Measurements from ENCODE around the gene TMEM72.

Gene TMEM72

GRCh38 chr10:44933451-44934321, 22.5 kb downstream of the TMEM72 start:
- DNase-seq (ENCODE audit: low read depth in 3 of 3) = no peak

- DNase-seq (ENCODE audit: low read depth in 3 of 3) = no peak
Observed at GRCh38 chr10:44934416-44935200, 23.5 kb downstream of the TMEM72 start.

- no peak for DNase-seq (ENCODE audit: low read depth in 3 of 3)
Observed at GRCh38 chr10:44935201-44935965, 24.2 kb downstream of the TMEM72 start.

- DNase-seq (ENCODE audit: low read depth in 3 of 3) = no peak
Observed at GRCh38 chr10:44935966-44936295, 24.8 kb downstream of the TMEM72 start.

- DNase-seq (ENCODE audit: low read depth in 3 of 3) = no peak
Observed at GRCh38 chr10:44936314-44936975, 25.3 kb downstream of the TMEM72 start.

GRCh38 chr10:44937196-44938005, 26.3 kb downstream of the TMEM72 start:
- no peak for DNase-seq (ENCODE audit: low read depth in 3 of 3)

- DNase-seq (ENCODE audit: low read depth in 3 of 3) = no peak
Observed at GRCh38 chr10:44938956-44939355, 27.8 kb downstream of the TMEM72 start.

GRCh38 chr10:44939691-44940401, 28.7 kb downstream of the TMEM72 start:
- no peak for DNase-seq (ENCODE audit: low read depth in 3 of 3)

GRCh38 chr10:44944354-44944753, 33.2 kb downstream of the TMEM72 start:
- DNase-seq (ENCODE audit: low read depth in 3 of 3) = no peak

GRCh38 chr10:44946205-44946604, 35.1 kb downstream of the TMEM72 start:
- no peak for DNase-seq (ENCODE audit: low read depth in 3 of 3)

GRCh38 chr10:44947371-44948152, 36.4 kb downstream of the TMEM72 start:
- no peak for DNase-seq (ENCODE audit: low read depth in 3 of 3)

GRCh38 chr10:44948642-44949041, 37.5 kb downstream of the TMEM72 start:
- no peak for DNase-seq (ENCODE audit: low read depth in 3 of 3)

GRCh38 chr10:44949127-44949802, 38.1 kb downstream of the TMEM72 start:
- DNase-seq (ENCODE audit: low read depth in 3 of 3) = no peak

GRCh38 chr10:44949915-44950314, 38.8 kb downstream of the TMEM72 start:
- DNase-seq (ENCODE audit: low read depth in 3 of 3) = no peak

GRCh38 chr10:44950326-44951225, 39.4 kb downstream of the TMEM72 start:
- DNase-seq (ENCODE audit: low read depth in 3 of 3) = no peak

- no peak for DNase-seq (ENCODE audit: low read depth in 3 of 3)
Observed at GRCh38 chr10:44951576-44952226, 40.6 kb downstream of the TMEM72 start.

GRCh38 chr10:44952779-44953231, 41.7 kb downstream of the TMEM72 start:
- DNase-seq (ENCODE audit: low read depth in 3 of 3) = no peak

Measured in stimulated activated CD4-positive, alpha-beta T cell treated with anti-CD3 and anti-CD28 coated beads, TNF-alpha, amount 100 ng/mL, for 24 hours (primary cell).